Peyer's patch (tissue), 4 donors: Measurements from ENCODE around the gene ESPL1. TPM values are rescaled to one million over a fixed set of nuclear protein-coding genes. Genes with fewer than 3 reads are reported as not detected.

Source experiments
- DNase-seq, 3 donors: peaks; one replicate each; pipeline ENCODE4 v3.0.0-alpha.2; 2017 to 2019
- H3K27ac ChIP-seq, 4 donors: fragments of 200-600 bp; sonication (generic); one replicate each; pipeline ENCODE4 v1.5.1; 2016 to 2019
- H3K27me3 ChIP-seq, 2 donors: fragments of 200-600 bp; sonication (generic); one replicate each; pipeline ENCODE4 v1.5.1; 2019
- H3K36me3 ChIP-seq, 3 donors: fragments of 200-600 bp; sonication (generic); one replicate each; pipeline ENCODE4 v1.5.1; 2016 to 2019
- H3K4me1 ChIP-seq, 4 donors: fragments of 200-600 bp; sonication (generic); one replicate each; pipeline ENCODE4 v1.5.1; 2016 to 2019
- H3K4me3 ChIP-seq, 4 donors: fragments of 200-600 bp; sonication (generic); 1 replicate in 3 of 4; 2 replicates in 1 of 4; pipeline ENCODE4 v1.5.1; 2016 to 2019; ENCODE audit warnings: mild to moderate bottlenecking in 1 of 4
- H3K9me3 ChIP-seq, 4 donors: fragments of 200-600 bp; sonication (generic); one replicate each; pipeline ENCODE4 v1.5.1; 2016 to 2019; ENCODE audit warnings: mild to moderate bottlenecking in 1 of 4
- POLR2A ChIP-seq, 2 donors: fragments of 450-650 bp; IDR thresholded peaks; one replicate each; pipeline ENCODE4 v1.5.1; 2017; ENCODE audit warnings: antibody characterized with exemption in 2 of 2, mild to moderate bottlenecking in 2 of 2, moderate library complexity in 2 of 2
- total RNA-seq, 4 donors: library from RNA; depleted of rRNA; stranded (reverse); fragments of >200 nt; gene quantifications; one replicate each; pipeline ENCODE4 v1.1.0, GENCODE V29; 2016
- TF ChIP-seq, protein P1 (sequence below), 6 experiments: fragments of 450-650 bp in 4 of 6; fragments of 200-600 bp in 2 of 6; sonication (generic) in 1 of 6; IDR thresholded peaks; one replicate each; pipeline ENCODE4 v1.5.1; 2017 to 2019; ENCODE audit warnings: antibody characterized with exemption in 6 of 6, mild to moderate bottlenecking in 3 of 6, moderate library complexity in 1 of 6

ESPL1 gene
- total RNA-seq, 4 donors from 2014 or later, result 47.0 to 108 (median 87.0) TPM

DNA sequence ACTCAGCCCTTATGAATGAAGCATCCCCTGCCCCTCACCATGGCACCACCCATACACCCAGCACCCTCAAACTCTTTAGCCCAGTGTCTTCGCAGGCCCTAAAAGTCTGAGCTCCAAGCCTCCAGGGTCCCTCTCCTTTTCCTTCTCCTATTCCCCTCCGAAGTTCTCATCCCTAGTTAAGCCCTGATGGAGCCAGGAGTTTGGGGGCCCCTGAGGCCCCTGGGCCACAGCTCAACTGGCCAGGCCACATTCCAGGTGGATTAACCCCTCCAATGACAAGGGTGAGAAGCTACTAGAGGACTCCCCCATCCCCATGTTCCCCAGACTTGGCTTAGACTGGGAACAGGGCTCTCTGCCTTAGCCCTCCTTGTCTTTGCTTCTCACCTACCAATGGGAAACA is 38.6 kb upstream of the ESPL1 start:
- TF ChIP-seq POLR2A (IDR thresholded peaks at IDR 0.05), result no peak
- TF ChIP-seq, protein P1, sequence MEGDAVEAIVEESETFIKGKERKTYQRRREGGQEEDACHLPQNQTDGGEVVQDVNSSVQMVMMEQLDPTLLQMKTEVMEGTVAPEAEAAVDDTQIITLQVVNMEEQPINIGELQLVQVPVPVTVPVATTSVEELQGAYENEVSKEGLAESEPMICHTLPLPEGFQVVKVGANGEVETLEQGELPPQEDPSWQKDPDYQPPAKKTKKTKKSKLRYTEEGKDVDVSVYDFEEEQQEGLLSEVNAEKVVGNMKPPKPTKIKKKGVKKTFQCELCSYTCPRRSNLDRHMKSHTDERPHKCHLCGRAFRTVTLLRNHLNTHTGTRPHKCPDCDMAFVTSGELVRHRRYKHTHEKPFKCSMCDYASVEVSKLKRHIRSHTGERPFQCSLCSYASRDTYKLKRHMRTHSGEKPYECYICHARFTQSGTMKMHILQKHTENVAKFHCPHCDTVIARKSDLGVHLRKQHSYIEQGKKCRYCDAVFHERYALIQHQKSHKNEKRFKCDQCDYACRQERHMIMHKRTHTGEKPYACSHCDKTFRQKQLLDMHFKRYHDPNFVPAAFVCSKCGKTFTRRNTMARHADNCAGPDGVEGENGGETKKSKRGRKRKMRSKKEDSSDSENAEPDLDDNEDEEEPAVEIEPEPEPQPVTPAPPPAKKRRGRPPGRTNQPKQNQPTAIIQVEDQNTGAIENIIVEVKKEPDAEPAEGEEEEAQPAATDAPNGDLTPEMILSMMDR (IDR thresholded peaks at IDR 0.05), result no peak
- H3K27ac ChIP-seq, result no peak overlapping the region
- no peak for DNase-seq
- no peak overlapping the region for H3K4me3 ChIP-seq
- no peaks in the 10 kb centered on the region for H3K9me3 ChIP-seq
- H3K36me3 ChIP-seq, result no peaks in the 10 kb centered on the region
- no peaks in the 10 kb centered on the region for H3K27me3 ChIP-seq
- peaks cover 0 to 41% (median 6%) of the 10 kb centered on the region in 4 donors for H3K4me1 ChIP-seq

DNA sequence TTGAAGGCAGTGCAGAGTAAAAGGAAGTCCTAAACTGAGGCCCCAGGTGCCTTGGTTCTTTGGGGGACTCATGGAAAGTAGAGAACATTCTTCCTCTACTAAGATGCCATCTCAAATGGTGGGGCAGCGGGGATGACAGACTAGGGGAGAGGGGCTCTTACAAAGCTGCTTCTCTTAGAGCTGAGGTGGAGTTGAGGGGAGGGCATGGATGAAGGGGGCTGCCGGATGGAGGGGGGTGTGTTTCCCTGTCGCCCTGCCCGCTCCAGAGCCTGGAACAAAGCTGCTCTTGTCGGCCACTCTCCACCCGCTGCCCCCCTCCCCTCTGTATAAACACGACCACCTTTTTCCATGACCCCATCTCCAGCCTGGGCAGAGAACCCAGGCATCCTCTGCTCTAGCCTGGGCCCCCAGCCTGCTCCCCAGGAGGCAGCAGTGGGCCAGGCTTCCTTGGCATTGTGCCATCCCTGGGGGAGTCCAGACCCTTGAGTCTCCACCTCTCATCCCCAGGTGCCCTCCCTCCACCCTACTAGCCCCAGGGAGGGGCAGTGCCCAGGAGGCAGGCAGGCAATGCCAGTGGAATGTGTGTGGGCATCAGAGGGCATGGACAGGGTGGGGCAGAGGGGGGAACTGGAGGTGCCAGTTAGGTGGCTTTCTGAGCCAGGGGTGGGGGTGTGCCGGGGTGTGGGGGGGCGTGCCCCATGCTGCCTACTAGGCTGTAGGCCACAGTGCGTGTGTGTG is 37.8 kb upstream of the ESPL1 start:
- peak in 1 of 3 donors; percentile 55 for DNase-seq
- TF ChIP-seq, protein P1 (IDR thresholded peaks at IDR 0.05), result no peak
- no peak for TF ChIP-seq POLR2A (IDR thresholded peaks at IDR 0.05)
- Histone ChIP-seq H3K27ac (no peak overlapping the region), H3K9me3 (no peaks in the 10 kb centered on the region), H3K4me1 (peaks cover 0 to 36% (median 6%) of the 10 kb centered on the region in 4 donors), H3K4me3 (no peak overlapping the region), H3K36me3 (no peaks in the 10 kb centered on the region), H3K27me3 (no peaks in the 10 kb centered on the region)

DNA sequence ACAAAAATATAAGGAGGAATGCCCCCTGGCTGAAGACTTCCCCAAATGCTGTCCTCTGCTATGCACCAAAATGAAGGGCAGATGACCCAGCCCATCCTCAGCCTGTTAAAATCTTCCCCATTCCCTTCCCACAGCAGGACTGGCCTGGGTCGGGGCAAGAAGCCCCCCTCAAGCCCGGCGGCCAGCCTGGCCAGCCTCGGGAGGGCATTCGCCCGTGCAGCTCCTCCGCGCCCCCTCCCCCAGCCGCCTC is 36.5 kb upstream of the ESPL1 start:
- H3K36me3 ChIP-seq, result no peaks in the 10 kb centered on the region
- no peak for DNase-seq
- peak overlapping the region; percentile 52 to 74 (median 62) for H3K4me3 ChIP-seq
- no peaks in the 10 kb centered on the region for H3K27me3 ChIP-seq
- peak overlapping the region; percentile 69 to 78 (median 73) for H3K27ac ChIP-seq
- H3K9me3 ChIP-seq, result no peaks in the 10 kb centered on the region
- H3K4me1 ChIP-seq, result peaks cover 0 to 36% (median 6%) of the 10 kb centered on the region in 4 donors
- no peak for TF ChIP-seq POLR2A (IDR thresholded peaks at IDR 0.05)
- TF ChIP-seq, protein P1 (IDR thresholded peaks at IDR 0.05), result no peak

DNA sequence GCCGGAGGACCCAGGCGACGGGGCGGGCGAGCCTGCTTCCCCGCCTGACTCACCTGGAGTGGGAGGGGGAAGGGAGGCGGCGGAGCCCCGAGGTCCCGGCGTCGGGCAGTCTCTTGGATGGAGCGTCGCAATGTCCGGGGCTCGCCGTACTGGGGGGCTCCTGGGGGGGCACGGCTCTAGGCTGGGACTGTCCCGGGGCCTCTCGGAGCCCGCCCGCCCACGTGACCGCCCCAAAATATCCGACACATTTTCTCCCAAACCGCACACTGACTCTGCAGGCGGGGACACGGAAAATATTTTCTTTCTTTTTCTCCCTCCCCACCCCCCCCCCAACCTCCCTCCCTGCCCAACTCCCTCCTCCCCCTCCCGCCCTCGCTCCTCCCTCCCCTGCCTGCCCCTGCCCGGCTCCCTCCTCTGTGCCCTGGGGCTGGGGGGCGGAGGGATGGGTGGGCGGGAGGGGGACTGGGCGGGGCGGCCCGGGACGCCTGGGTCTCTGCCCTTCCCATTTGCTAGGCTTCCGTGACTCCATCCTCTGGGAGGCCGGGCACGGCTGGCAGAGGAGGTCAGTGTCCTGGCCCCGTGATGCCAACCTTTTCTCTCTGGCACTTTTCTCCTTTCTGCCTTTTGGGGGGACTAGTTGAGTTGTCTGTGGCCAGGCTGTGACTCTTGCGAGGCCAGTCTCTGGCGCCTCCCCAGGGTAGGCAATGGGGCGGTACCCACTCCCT is 36.0 kb upstream of the ESPL1 start, which contains the start of gene RARG:
Gene RARG, minus strand, starts transcription at position 289 of the 725 bp plus-strand sequence. CDS start 4,664 bp downstream, outside the sequence.
- Histone ChIP-seq H3K9me3 (no peaks in the 10 kb centered on the region), H3K27ac (peak within 1 kb of the TSS; percentile 69 to 78 (median 73)), H3K4me1 (peaks cover 0 to 36% (median 6%) of the 10 kb centered on the region in 4 donors), H3K4me3 (peak within 1 kb of the TSS; percentile 52 to 74 (median 62)), H3K27me3 (no peaks in the 10 kb centered on the region), H3K36me3 (no peaks in the 10 kb centered on the region)
- TF ChIP-seq, protein P1 (IDR thresholded peaks at IDR 0.05), result no peak
- TF ChIP-seq POLR2A (IDR thresholded peaks at IDR 0.05), result no peak
- DNase-seq, result peak; percentile 56 to 76 (median 59)

DNA sequence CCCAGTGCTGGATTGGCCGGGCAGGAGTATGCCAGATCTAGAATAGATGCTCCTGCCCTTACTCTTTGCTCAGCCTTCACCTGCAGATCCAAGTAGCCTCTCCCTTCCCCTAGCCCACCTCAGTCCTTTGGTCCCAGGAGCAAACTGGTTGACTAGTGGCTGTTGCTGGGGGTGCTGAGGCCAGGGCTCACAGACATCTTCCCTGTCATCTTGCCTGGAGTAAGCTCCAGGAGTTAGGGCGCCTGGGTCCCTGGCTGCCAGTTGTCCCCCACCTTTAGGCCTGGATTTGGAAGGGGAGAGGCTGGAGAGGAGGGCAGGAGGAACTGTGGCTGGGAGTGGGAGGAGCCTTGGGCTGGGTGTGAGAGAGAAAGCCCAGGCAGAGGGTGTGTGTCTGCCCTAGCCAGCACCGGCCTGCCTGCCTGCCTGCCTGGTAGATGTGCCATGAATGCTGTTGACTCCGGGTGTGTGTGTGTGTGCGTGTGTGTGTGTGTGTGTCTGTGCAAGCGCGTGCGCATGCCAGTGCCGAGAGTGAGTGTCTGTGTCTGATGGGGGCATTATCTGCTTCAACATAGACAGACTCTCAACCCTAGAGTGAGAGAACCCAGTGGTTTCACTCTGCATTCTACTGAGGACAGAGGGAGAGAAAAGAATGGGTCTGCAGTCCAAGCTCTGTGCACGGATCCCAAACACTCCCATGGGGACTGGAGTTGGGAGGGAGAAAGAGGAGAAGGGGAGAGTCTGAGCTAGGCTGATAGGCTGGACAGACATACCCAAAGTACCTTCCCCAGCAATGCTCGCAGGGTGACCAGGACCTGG is 35.2 kb upstream of the ESPL1 start:
- no peaks in the 10 kb centered on the region for H3K27me3 ChIP-seq
- H3K27ac ChIP-seq, result peak overlapping the region; percentile 69 to 78 (median 73)
- DNase-seq, result peak in 2 of 3 donors; percentile 66 to 71
- H3K4me1 ChIP-seq, result peaks cover 0 to 36% (median 6%) of the 10 kb centered on the region in 4 donors
- no peaks in the 10 kb centered on the region for H3K36me3 ChIP-seq
- H3K4me3 ChIP-seq, result peak overlapping the region; percentile 52 to 74 (median 62)
- no peak for TF ChIP-seq POLR2A (IDR thresholded peaks at IDR 0.05)
- TF ChIP-seq, protein P1 (IDR thresholded peaks at IDR 0.05), result no peak
- H3K9me3 ChIP-seq, result no peaks in the 10 kb centered on the region
